ENCODE data around the gene RTN4RL2. TPM values are rescaled to one million over a fixed set of nuclear protein-coding genes. Genes with fewer than 3 reads are reported as not detected.
"Not testable (repeated sequence)": the region's sequence is repeated elsewhere in the genome, so short reads cannot be mapped to it uniquely, and the experiment has no call there.

The RTN4RL2 gene
- total RNA-seq, 4 donors from 2014 or later: 1.2 TPM; not detected in 3

- Histone ChIP-seq H3K4me3 (no peak overlapping the region), H3K27ac (no peak overlapping the region), H3K4me1 (no peaks in the 10 kb centered on the region), H3K9me3 (no peaks in the 10 kb centered on the region), H3K27me3 (no peaks in the 10 kb centered on the region), H3K36me3 (no peaks in the 10 kb centered on the region)
- DNase-seq: no peak
- TF ChIP-seq POLR2A (IDR thresholded peaks at IDR 0.05): no peak
These were observed 19.4 kb upstream of the RTN4RL2 start for GRCh38 chr11:57440744-57441414.

DNA sequence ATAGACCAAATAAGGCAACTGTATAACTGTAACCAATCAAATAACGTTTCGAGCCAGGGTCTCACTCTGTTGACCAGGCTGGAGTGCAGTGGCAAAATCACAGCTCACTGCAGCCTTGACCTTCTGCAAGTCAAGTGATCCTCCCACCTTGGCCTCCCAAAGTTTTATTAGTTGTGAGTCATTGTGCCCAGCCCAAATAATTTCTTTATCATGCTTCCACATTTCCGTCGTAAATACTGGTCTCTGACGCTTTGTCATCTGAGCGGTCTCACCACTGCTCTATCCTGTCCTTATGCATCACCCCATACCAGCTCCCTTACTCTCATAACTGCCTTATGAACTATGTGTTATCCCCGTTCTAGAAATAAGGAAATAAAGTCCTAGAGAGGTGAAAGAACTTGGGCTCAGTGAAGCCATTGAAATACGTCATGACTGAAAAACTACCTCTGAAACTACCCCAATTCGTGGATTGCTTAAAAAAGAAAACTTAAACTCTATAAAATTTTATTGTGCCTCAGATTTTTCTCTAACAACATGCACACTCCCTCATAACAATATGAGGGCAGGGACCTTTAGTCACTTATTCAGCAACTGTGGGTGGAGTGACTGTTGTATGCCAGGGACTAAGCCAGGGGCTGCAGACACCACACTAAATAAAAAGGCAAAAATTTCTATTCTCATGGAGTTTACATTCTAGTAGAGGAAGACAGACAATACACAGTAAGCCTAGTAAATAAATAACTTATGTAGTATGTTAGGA, 15.8 kb upstream of the RTN4RL2 start:
- Histone ChIP-seq H3K27ac (no peak overlapping the region), H3K27me3 (no peaks in the 10 kb centered on the region), H3K4me1 (no peaks in the 10 kb centered on the region), H3K4me3 (no peak overlapping the region), H3K9me3 (no peaks in the 10 kb centered on the region), H3K36me3 (no peaks in the 10 kb centered on the region)
- TF ChIP-seq CTCF (IDR thresholded peaks at IDR 0.05) (no peak), POLR2A (IDR thresholded peaks at IDR 0.05) (no peak)
- DNase-seq: no peak

DNA sequence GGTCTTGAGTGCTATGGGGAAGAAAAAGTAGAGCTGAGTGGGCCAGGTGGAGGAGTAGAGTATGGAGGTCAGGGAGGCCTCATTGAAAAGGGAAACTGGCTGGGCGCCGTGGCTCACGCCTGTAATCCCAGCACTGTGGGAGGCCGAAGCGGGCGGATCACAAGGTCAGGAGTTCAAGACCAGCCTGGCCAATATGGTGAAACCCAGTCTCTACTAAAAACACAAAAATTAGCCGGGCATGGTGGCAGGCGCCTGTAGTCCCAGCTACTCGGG, 15.3 kb upstream of the RTN4RL2 start:
- not testable (repeated sequence) for H3K27me3 ChIP-seq, H3K36me3 ChIP-seq, H3K4me1 ChIP-seq, H3K4me3 ChIP-seq, DNase-seq, H3K27ac ChIP-seq, H3K9me3 ChIP-seq

GRCh38 chr11:57446055-57446454, 14.3 kb upstream of the RTN4RL2 start:
- H3K27me3 ChIP-seq: no peaks in the 10 kb centered on the region
- DNase-seq: no peak
- H3K36me3 ChIP-seq: no peaks in the 10 kb centered on the region
- no peak overlapping the region for H3K27ac ChIP-seq
- no peaks in the 10 kb centered on the region for H3K9me3 ChIP-seq
- H3K4me1 ChIP-seq: no peaks in the 10 kb centered on the region
- H3K4me3 ChIP-seq: no peak overlapping the region
- TF ChIP-seq CTCF (IDR thresholded peaks at IDR 0.05) (no peak), POLR2A (IDR thresholded peaks at IDR 0.05) (no peak)

- no peak for DNase-seq
- no peaks in the 10 kb centered on the region for H3K36me3 ChIP-seq
- no peak overlapping the region for H3K4me3 ChIP-seq
- H3K27ac ChIP-seq: no peak overlapping the region
- H3K9me3 ChIP-seq: no peaks in the 10 kb centered on the region
- peaks cover 0 to 3% of the 10 kb centered on the region in 2 donors for H3K27me3 ChIP-seq
- TF ChIP-seq POLR2A (IDR thresholded peaks at IDR 0.05) (no peak), CTCF (IDR thresholded peaks at IDR 0.05) (no peak)
- H3K4me1 ChIP-seq: peaks cover 4 to 13% (median 10%) of the 10 kb centered on the region in 4 donors
These were observed 6.7 kb upstream of the RTN4RL2 start for GRCh38 chr11:57453543-57454177.

DNA sequence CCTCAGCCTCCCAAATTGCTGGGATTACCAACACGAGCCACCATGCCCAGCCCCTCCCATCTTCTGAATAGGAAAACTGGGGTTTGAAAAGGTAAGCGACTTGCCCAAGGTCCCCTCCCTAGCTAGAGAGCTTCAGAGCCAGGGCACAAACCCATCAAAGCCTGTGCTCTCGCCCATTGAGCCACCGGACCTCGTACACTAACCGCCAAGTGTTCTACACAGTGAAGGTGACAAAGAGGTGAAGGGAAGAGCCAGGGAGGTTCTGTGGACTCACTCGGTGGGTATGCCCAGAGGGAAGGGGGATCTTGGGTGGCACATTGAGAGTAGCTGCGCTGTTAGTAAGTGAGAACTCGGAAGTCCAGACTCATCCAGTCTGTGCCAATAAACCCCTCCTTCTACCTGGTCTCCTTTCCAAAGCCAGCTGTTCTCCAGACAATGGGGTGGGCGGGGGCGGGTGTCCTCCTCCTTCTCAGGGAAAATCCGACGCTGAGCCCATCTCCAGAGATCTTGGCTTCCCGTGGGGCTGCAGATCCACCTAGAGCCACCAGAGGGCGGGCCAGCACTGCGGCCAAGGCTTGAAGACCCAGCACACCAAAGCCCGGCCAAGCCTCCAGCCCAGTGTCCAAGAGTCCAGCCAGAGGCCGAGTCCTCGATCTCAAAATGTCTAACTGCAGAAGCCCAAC, 3.2 kb upstream of the RTN4RL2 start:
- DNase-seq: peak; percentile 77 to 94 (median 84)
- Histone ChIP-seq H3K36me3 (no peaks in the 10 kb centered on the region), H3K9me3 (no peaks in the 10 kb centered on the region), H3K4me3 (no peak overlapping the region), H3K27me3 (peaks cover 0 to 10% of the 10 kb centered on the region in 2 donors), H3K27ac (no peak overlapping the region), H3K4me1 (peaks cover 9 to 37% (median 28%) of the 10 kb centered on the region in 4 donors)
- TF ChIP-seq CTCF (IDR thresholded peaks at IDR 0.05) (peak; percentile 83 to 99 (median 94)), POLR2A (IDR thresholded peaks at IDR 0.05) (no peak)
